ENCODE results near the gene SEMA5B.

Gene SEMA5B

GRCh38 chr3:122967356-122967755 is 60.2 kb downstream of the SEMA5B start:
- Histone ChIP-seq H3K36me3 (replicated peaks) (no peaks in the 10 kb centered on the region), H3K27me3 (replicated peaks) (peaks cover 34% of the 10 kb centered on the region), H3K27ac (no peak overlapping the region), H3K4me3 (ENCODE audit: low read depth, low read length) (no peak overlapping the region)
- in situ Hi-C loops (cut with HindIII; ENCODE audit: low pct_ligation_motif_present, low sequenced_read_pairs) = no loop called here
- no peak for DNase-seq
- TF ChIP-seq CTCF (IDR thresholded peaks at IDR 0.05; ENCODE audit: low read depth, low read length, missing control alignments) = no peak

GRCh38 chr3:122966045-122966444 is 61.5 kb downstream of the SEMA5B start:
- Histone ChIP-seq H3K27ac (no peak overlapping the region), H3K27me3 (replicated peaks) (peaks cover 33% of the 10 kb centered on the region), H3K4me3 (ENCODE audit: low read depth, low read length) (no peak overlapping the region), H3K36me3 (replicated peaks) (no peaks in the 10 kb centered on the region)
- no peak for TF ChIP-seq CTCF (IDR thresholded peaks at IDR 0.05; ENCODE audit: low read depth, low read length, missing control alignments)
- in situ Hi-C loops (cut with HindIII; ENCODE audit: low pct_ligation_motif_present, low sequenced_read_pairs) = no loop called here
- no peak for DNase-seq

DNA sequence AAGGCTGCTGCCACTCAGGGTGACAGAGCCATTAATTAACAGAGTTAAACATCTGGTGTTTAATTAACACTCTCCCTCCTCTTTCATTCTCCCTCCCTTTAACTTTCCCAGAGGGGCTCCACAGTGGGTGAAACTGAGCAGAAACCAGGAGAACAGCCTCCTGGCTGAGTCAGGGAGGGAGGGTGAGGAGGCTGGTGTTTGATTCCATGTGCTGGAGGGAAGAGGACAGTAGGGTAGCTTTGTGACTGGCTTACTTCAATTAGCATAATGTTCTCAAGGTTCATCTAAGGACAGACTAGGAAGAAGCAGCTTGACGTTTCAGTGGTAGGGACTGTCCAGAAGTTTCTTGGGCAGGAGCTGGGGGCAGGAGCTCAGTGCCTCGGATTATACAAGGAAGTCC is 62.8 kb downstream of the SEMA5B start:
- in situ Hi-C loops (cut with HindIII; ENCODE audit: low pct_ligation_motif_present, low sequenced_read_pairs) = no loop called here
- no peak for DNase-seq
- Histone ChIP-seq H3K4me3 (ENCODE audit: low read depth, low read length) (no peak overlapping the region), H3K36me3 (replicated peaks) (no peaks in the 10 kb centered on the region), H3K27ac (no peak overlapping the region), H3K27me3 (replicated peaks) (peaks cover 26% of the 10 kb centered on the region)
- TF ChIP-seq CTCF (IDR thresholded peaks at IDR 0.05; ENCODE audit: low read depth, low read length, missing control alignments) = no peak

- no peak for DNase-seq
- Histone ChIP-seq H3K27me3 (replicated peaks) (peaks cover 21% of the 10 kb centered on the region), H3K4me3 (ENCODE audit: low read depth, low read length) (no peak overlapping the region), H3K36me3 (replicated peaks) (no peaks in the 10 kb centered on the region), H3K27ac (no peak overlapping the region)
- in situ Hi-C loops (cut with HindIII; ENCODE audit: low pct_ligation_motif_present, low sequenced_read_pairs) = no loop called here
- TF ChIP-seq CTCF (IDR thresholded peaks at IDR 0.05; ENCODE audit: low read depth, low read length, missing control alignments) = no peak
Measured at GRCh38 chr3:122962149-122962548, 65.4 kb downstream of the SEMA5B start.

- Histone ChIP-seq H3K27me3 (replicated peaks) (peaks cover 21% of the 10 kb centered on the region), H3K27ac (no peak overlapping the region), H3K4me3 (ENCODE audit: low read depth, low read length) (no peak overlapping the region), H3K36me3 (replicated peaks) (no peaks in the 10 kb centered on the region)
- no peak for TF ChIP-seq CTCF (IDR thresholded peaks at IDR 0.05; ENCODE audit: low read depth, low read length, missing control alignments)
- in situ Hi-C loops (cut with HindIII; ENCODE audit: low pct_ligation_motif_present, low sequenced_read_pairs) = no loop called here
- DNase-seq = peak; percentile 58
Measured at GRCh38 chr3:122961146-122961545, 66.4 kb downstream of the SEMA5B start.

DNA sequence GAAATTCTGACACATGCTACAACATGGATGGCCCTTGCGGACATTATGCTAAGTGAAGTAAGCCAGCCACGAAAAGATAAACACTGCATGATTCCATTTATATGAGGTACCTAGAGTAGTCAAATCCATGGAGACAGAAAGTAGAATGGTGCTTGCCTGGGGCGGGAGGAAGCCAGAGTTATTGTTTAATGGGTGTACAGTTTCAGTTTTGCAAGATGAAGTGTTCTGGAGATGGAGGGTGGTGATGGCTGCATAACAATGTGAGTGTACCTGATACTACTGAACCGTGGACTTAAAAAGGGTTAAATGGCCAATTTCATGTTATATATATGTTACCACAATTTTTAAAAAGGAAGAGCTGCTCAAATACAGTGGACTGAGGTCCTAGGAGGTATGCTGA is 66.9 kb downstream of the SEMA5B start:
- Histone ChIP-seq H3K27me3 (replicated peaks) (peaks cover 21% of the 10 kb centered on the region), H3K27ac (no peak overlapping the region), H3K36me3 (replicated peaks) (no peaks in the 10 kb centered on the region), H3K4me3 (ENCODE audit: low read depth, low read length) (no peak overlapping the region)
- DNase-seq = no peak
- no peak for TF ChIP-seq CTCF (IDR thresholded peaks at IDR 0.05; ENCODE audit: low read depth, low read length, missing control alignments)
- in situ Hi-C loops (cut with HindIII; ENCODE audit: low pct_ligation_motif_present, low sequenced_read_pairs) = no loop called here

Data from brain microvascular endothelial cell (primary cell).